Astrocyte of the spinal cord (primary cell): ENCODE data around the gene PIK3R3.
"Not testable (repeated sequence)": the region's sequence is repeated elsewhere in the genome, so short reads cannot be mapped to it uniquely, and the experiment has no call there.

Experiments used
- DNase-seq: peaks from one replicate; pipeline ENCODE4 v3.0.0; 2011; ENCODE audit warnings: low read depth, low spot score
- H3K4me3 ChIP-seq: 2 replicates; pipeline ENCODE4 v1.5.1; 2011; ENCODE audit warnings: low read depth, mild to moderate bottlenecking, low read length, moderate library complexity
- in situ Hi-C: cut with HindIII; loops from 2 replicates; pipeline ENCODE4 v1.10.0; 2017; ENCODE audit warnings: low sequenced_read_pairs
- TF ChIP-seq, protein P1 (sequence below): IDR thresholded peaks from 2 replicates; pipeline ENCODE4 v1.5.1; 2012; ENCODE audit warnings: low read depth, mild to moderate bottlenecking, low read length, inconsistent platforms

Gene PIK3R3

GRCh38 chr1:46097149-46097472, 35.3 kb downstream of the PIK3R3 start:
- TF ChIP-seq, protein P1, sequence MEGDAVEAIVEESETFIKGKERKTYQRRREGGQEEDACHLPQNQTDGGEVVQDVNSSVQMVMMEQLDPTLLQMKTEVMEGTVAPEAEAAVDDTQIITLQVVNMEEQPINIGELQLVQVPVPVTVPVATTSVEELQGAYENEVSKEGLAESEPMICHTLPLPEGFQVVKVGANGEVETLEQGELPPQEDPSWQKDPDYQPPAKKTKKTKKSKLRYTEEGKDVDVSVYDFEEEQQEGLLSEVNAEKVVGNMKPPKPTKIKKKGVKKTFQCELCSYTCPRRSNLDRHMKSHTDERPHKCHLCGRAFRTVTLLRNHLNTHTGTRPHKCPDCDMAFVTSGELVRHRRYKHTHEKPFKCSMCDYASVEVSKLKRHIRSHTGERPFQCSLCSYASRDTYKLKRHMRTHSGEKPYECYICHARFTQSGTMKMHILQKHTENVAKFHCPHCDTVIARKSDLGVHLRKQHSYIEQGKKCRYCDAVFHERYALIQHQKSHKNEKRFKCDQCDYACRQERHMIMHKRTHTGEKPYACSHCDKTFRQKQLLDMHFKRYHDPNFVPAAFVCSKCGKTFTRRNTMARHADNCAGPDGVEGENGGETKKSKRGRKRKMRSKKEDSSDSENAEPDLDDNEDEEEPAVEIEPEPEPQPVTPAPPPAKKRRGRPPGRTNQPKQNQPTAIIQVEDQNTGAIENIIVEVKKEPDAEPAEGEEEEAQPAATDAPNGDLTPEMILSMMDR, result no peak
- in situ Hi-C loops, result no loop called here
- H3K4me3 ChIP-seq, result no peak overlapping the region
- no peak for DNase-seq

DNA sequence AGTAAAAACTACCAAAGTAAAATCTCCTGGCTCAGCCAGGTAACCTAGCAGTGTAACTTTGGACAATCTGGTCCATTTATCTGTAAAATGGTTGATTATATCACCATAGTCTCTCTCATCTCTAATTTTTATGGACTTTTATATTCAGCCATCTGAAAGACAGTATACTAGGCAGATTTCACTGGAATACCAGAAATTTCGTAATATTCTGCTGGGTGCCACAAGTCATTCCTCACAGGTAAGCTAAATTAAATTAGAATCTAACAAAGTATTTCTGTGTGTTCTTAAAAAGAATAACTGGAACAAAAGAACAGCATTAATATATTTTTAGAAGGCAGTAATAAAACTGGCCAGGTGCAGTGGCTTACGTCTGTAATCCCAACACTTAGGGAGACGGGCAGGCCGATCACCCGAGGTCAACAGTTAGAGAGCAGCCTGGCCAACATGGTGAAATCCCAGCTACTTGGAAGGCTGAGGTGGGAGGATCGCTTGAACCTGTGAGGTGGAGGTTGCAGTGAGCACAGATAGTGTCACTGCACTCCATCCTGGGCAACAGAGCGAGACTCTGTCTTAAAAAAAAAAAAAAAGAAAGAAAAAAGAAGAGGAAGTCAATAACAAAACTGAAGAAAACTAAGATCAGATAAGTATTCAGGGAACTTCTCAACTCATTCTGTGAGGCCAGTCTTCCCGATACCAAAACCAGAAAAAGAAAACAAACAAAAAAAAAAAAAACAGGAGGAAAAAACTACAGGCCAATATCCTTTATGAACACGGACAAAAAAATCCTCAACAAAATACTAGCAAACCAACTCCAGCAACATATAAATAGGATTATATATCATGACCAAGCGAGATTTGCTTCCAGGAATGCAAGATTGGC, 35.9 kb downstream of the PIK3R3 start:
- no peak for DNase-seq
- in situ Hi-C loops, result no loop called here

DNA sequence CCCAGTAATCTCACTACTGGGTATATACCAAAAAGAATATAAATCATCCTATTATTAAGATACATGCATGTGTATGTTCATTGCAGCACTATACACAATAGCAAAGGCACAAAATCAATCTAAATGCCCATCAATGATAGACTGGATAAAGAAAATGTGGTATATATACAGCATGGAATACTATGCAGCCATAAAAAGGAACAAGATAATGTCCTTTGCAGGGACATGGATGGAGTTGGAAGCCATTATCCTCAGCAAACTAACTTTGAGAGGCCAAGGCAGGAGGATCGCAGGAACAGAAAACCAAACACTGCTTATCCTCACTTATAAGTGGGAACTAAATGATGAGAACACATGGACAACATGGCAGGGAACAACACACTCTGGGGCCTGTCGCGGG, 37.3 kb downstream of the PIK3R3 start:
- in situ Hi-C loops, H3K4me3 ChIP-seq, DNase-seq: not testable (repeated sequence)

More for the DNA sequence above, 35.9 kb downstream of the PIK3R3 start:
- TF ChIP-seq, protein P1, result no peak
- H3K4me3 ChIP-seq, result no peak overlapping the region

DNA sequence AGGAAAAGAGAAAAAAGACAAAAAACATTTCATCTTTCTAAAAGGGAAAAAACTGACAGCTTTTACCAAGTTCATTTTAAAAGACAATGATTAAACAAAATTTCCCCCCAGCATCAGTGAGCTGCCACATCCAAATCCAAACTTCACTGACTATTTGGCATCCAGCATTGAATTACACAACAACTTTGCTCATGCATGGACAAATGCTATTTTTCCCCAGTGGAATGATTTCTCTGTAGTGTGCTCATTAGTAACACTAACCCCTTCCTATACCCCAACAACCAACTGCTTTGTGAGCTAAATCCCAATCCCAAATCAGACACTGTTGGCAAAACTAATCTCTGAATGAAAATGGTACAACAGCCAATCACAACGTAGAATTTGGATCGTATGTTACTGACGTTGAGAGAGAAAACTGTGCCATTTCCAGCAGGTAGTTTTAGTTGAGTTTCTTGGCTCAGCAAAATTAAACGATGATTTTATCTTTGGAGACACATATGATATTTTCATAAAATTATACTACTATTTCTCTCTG, 37.9 kb downstream of the PIK3R3 start:
- DNase-seq, result no peak
- H3K4me3 ChIP-seq, result no peak overlapping the region
- TF ChIP-seq, protein P1, result no peak
- in situ Hi-C loops, result no loop called here

GRCh38 chr1:46093832-46094231, 38.6 kb downstream of the PIK3R3 start:
- H3K4me3 ChIP-seq, in situ Hi-C loops, DNase-seq: not testable (repeated sequence)

DNA sequence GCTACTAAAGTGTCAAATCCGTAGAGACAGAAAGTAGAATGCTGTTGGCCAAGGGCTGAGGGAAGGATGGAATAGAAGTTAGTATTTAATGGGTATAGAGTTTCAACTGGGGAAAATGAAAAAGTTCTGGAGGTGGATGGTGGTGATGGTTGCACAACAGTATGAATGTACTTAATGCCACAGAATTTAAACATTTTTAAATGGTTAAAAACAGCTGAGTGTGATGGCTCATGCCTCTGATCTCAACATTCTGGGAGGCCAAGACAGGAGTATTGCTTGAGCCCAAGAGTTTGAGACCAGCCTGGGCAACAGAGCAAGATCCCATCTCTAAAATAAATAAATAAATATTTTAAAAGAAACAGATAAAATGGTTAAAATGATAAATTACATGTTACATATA, 44.5 kb downstream of the PIK3R3 start:
- in situ Hi-C loops, result no loop called here
- TF ChIP-seq, protein P1, result no peak
- H3K4me3 ChIP-seq, result no peak overlapping the region
- no peak for DNase-seq

- H3K4me3 ChIP-seq, result no peak overlapping the region
- TF ChIP-seq, protein P1, result no peak
- in situ Hi-C loops, result no loop called here
- no peak for DNase-seq
Observed at GRCh38 chr1:46086576-46086975, 45.9 kb downstream of the PIK3R3 start.
